Ishikawa (cell line): ENCODE data around the gene SLC12A5.

ENCODE experiments used
- CEBPB ChIP-seq: IDR thresholded peaks from 2 replicates; pipeline ENCODE4 v1.6.1; 2012
- CREB1 ChIP-seq: IDR thresholded peaks from 2 replicates; pipeline ENCODE4 v1.6.1; 2012; ENCODE audit warnings: low read depth
- EGR1 ChIP-seq: IDR thresholded peaks from 2 replicates; pipeline ENCODE4 v1.6.1; 2012
- EP300 ChIP-seq: IDR thresholded peaks from 2 replicates; pipeline ENCODE4 v1.6.1; 2012; ENCODE audit warnings: borderline replicate concordance
- FOXM1 ChIP-seq: IDR thresholded peaks from 2 replicates; pipeline ENCODE4 v1.6.1; 2012; ENCODE audit warnings: low read depth, borderline replicate concordance
- MAX ChIP-seq: IDR thresholded peaks from 2 replicates; pipeline ENCODE4 v1.6.1; 2012
- NFIC ChIP-seq: IDR thresholded peaks from 2 replicates; pipeline ENCODE4 v1.6.1; 2012
- RAD21 ChIP-seq: IDR thresholded peaks from 2 replicates; pipeline ENCODE4 v1.6.1; 2012; ENCODE audit warnings: low read depth
- REST ChIP-seq: IDR thresholded peaks from 2 replicates; pipeline ENCODE4 v1.6.1; 2012; ENCODE audit warnings: low read depth, mild to moderate bottlenecking
- TAF1 ChIP-seq: IDR thresholded peaks from 2 replicates; pipeline ENCODE4 v1.6.1; 2012; ENCODE audit warnings: low read depth, mild to moderate bottlenecking
- TCF12 ChIP-seq: IDR thresholded peaks from 2 replicates; pipeline ENCODE4 v1.6.1; 2012; ENCODE audit warnings: low read depth
- TEAD4 ChIP-seq: IDR thresholded peaks from 2 replicates; pipeline ENCODE4 v1.6.1; 2012
- USF1 ChIP-seq: IDR thresholded peaks from 2 replicates; pipeline ENCODE4 v1.6.1; 2012
- YY1 ChIP-seq: IDR thresholded peaks from 2 replicates; pipeline ENCODE4 v1.6.1; 2012; ENCODE audit warnings: low read depth
- ZBTB7A ChIP-seq: IDR thresholded peaks from 2 replicates; pipeline ENCODE4 v1.6.1; 2012; ENCODE audit warnings: low read depth

SLC12A5 gene

DNA sequence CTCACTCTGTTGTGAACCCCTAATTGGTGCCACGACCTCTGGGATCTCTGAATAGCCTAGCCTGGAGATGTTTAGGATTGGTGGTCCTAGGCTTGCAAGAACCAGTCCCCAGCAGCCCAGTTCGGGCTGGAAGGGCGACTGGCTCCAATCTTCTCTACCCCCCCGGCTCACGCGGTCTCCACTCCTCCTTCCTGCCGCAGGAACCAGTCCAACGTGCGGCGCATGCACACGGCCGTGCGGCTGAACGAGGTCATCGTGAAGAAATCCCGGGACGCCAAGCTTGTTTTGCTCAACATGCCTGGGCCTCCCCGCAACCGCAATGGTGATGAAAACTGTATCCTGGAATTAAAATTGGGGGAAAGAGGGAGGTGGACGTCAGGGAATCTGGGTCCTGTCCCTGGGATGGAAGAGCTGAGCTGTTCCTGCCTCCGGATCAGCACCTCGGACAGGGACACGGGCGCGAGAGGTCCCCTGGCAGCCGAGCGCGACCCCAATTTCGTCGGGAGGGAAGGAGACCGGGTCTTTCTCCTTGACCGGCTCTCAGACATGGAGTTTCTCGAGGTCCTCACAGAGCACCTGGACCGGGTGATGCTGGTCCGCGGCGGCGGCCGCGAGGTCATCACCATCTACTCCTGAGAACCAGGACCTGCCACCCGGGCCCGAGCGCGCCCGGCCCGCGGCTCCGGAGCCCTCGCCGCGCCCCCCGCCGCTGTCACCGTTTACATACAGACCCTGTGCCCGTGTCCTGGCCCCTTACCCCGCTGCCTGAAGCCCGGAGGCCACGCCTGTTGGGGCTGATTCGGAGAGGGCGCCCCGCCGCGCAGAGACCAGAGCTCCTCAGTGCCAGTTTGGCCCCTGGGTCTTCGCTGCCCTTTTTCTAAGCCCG lies 28.2 kb downstream of the SLC12A5 start:
- TF ChIP-seq NFIC (no peak), ZBTB7A (0 out of 2 replicates have a peak, but pooled peaks have one; percentile 52), REST (peak; percentile 95)

GRCh38 chr20:46057856-46058598 lies 29.0 kb downstream of the SLC12A5 start:
- TF ChIP-seq EGR1: no peak
- no peak for TF ChIP-seq YY1
- no peak for TF ChIP-seq ZBTB7A
- TF ChIP-seq FOXM1: no peak
- no peak for TF ChIP-seq USF1
- TF ChIP-seq TEAD4: no peak
- TF ChIP-seq TCF12: no peak
- TF ChIP-seq TAF1: no peak
- no peak for TF ChIP-seq NFIC
- no peak for TF ChIP-seq MAX
- no peak for TF ChIP-seq RAD21
- no peak for TF ChIP-seq REST
- no peak for TF ChIP-seq CEBPB
- no peak for TF ChIP-seq EP300

- TF ChIP-seq TAF1: no peak
- no peak for TF ChIP-seq USF1
These were observed 29.7 kb downstream of the SLC12A5 start for GRCh38 chr20:46058599-46059281.

DNA sequence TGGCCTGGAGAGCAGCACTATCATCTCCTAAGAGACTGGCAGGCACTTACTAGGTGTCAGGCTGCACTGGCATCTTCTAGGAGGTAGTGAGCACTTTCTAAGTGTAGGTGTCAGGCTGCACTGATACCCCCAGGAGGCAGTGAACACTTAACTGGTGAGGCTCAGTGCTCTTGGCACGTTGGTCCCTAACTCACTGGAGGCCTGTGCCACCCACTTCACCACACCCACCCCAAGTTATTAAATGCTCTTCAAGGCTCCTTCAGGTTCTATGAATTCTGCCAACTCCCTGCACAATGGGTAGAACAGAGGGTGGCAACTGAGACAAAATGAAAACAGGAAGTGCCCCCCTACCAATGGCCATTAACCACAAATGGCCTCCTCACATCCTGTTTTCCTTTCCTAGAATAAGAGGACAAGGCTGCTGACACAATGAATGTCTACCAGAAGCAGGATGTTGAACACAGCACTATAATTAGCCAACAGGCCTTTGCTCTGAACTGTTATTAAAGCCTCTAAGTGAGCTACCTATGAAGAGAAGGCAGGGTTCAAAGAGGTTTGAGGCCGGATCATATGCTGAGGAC lies 31.4 kb downstream of the SLC12A5 start:
- TF ChIP-seq FOXM1: no peak
- no peak for TF ChIP-seq TAF1
- TF ChIP-seq YY1: no peak
- no peak for TF ChIP-seq RAD21
- TF ChIP-seq CEBPB: no peak
- no peak for TF ChIP-seq MAX

- no peak for TF ChIP-seq RAD21
- TF ChIP-seq TAF1: no peak
- TF ChIP-seq ZBTB7A: no peak
- no peak for TF ChIP-seq YY1
- TF ChIP-seq USF1: no peak
- TF ChIP-seq MAX: no peak
- TF ChIP-seq CREB1: no peak
- no peak for TF ChIP-seq NFIC
- no peak for TF ChIP-seq TCF12
- TF ChIP-seq EGR1: no peak
- no peak for TF ChIP-seq FOXM1
- TF ChIP-seq EP300: no peak
- no peak for TF ChIP-seq TEAD4
- no peak for TF ChIP-seq CEBPB
- TF ChIP-seq REST: no peak
These were observed 32.0 kb downstream of the SLC12A5 start for GRCh38 chr20:46060975-46061374.
